C1 segment of cervical spinal cord (tissue), 14 donors: Measurements from ENCODE around the gene SELENOM.
A peak's percentile ranks its signal among the peaks of the same experiment; 100 is the strongest.
"Not testable (repeated sequence)": the region's sequence is repeated elsewhere in the genome, so short reads cannot be mapped to it uniquely, and the experiment has no call there.

Experiments
- DNase-seq, 14 donors: peaks; one replicate each; lab custom pipeline; 2025; lab: John Stamatoyannopoulos, UW

Gene SELENOM

GRCh38 chr22:31079095-31079642, 28.2 kb downstream of the SELENOM start:
- no peak for DNase-seq

- DNase-seq, result not testable (repeated sequence)
Observed at GRCh38 chr22:31078389-31078788, 29.0 kb downstream of the SELENOM start.

GRCh38 chr22:31077681-31078080, 29.7 kb downstream of the SELENOM start:
- DNase-seq, result no peak

GRCh38 chr22:31075961-31076360, 31.4 kb downstream of the SELENOM start:
- DNase-seq, result no peak

- not testable (repeated sequence) for DNase-seq
Observed at GRCh38 chr22:31073545-31074145, 33.7 kb downstream of the SELENOM start.

- not testable (repeated sequence) for DNase-seq
Observed at GRCh38 chr22:31073125-31073524, 34.2 kb downstream of the SELENOM start.

GRCh38 chr22:31069691-31070314, 37.6 kb downstream of the SELENOM start:
- not testable (repeated sequence) for DNase-seq

GRCh38 chr22:31068970-31069369, 38.4 kb downstream of the SELENOM start:
- DNase-seq, result no peak

GRCh38 chr22:31064369-31064768, 43.0 kb downstream of the SELENOM start:
- DNase-seq, result no peak

- DNase-seq, result no peak
Observed at GRCh38 chr22:31062566-31063230, 44.7 kb downstream of the SELENOM start.

- DNase-seq, result not testable (repeated sequence)
Observed at GRCh38 chr22:31059663-31060062, 47.7 kb downstream of the SELENOM start.

GRCh38 chr22:31056986-31057599, 50.3 kb downstream of the SELENOM start:
- DNase-seq, result no peak

GRCh38 chr22:31055635-31056159, 51.7 kb downstream of the SELENOM start:
- DNase-seq, result peak in 9 of 14 donors; percentile 10 to 64 (median 16)

GRCh38 chr22:31055117-31055634, 52.2 kb downstream of the SELENOM start:
- no peak for DNase-seq
